NCI-H524 (cell line): ENCODE measurements around the gene TM9SF1.
"Not testable (repeated sequence)": the region's sequence is repeated elsewhere in the genome, so short reads cannot be mapped to it uniquely, and the experiment has no call there.

ENCODE experiments used
- DNase-seq, 2 experiments: peaks; one replicate each; lab custom pipeline; 2025; lab: John Stamatoyannopoulos, UW

The TM9SF1 gene

GRCh38 chr14:24226473-24226872, 31.2 kb upstream of the TM9SF1 start:
- DNase-seq: no peak

- DNase-seq: no peak
Observed at GRCh38 chr14:24224618-24225071, 29.4 kb upstream of the TM9SF1 start.

DNA sequence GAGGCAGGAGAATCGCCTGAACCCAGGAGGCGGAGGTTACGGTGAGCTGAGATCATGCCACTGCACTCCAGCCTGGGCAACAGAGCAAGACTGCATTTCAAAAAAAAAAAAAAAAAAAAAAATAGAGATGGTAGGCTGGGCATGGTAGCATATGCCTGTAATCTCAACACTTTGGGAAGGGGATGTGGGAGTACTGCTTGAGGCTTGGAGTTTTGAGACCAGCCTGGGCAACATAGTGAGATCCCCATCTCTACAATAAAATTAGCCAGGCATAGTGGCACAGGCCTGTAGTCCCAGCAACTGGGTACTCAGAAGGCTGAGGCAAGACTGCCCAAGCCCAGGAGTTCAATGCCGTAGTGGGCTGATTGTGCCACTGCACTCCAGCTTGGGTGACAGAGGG, 27.7 kb upstream of the TM9SF1 start:
- DNase-seq: not testable (repeated sequence)

- no peak for DNase-seq
Observed at GRCh38 chr14:24219521-24219920, 24.3 kb upstream of the TM9SF1 start.

DNA sequence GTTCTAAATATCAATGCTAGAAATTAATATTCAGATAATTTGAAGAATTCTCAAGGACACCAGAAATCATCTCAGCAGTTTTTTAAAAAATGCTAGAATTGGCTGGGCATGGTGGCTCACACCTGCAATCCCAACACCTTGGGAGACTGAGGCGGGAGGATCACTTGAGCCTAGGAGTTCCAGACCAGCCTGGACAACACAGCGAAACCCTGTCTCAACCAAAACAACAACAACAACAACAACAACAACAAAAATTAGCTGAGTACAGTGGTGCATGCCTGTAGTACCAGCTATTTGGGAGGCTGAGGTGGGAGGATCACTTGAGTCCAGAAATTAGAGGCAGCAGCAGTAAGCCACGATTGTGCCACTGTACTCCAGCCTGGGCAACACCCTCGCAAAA, 23.8 kb upstream of the TM9SF1 start:
- no peak for DNase-seq

GRCh38 chr14:24216876-24217275, 21.6 kb upstream of the TM9SF1 start:
- DNase-seq: not testable (repeated sequence)

DNA sequence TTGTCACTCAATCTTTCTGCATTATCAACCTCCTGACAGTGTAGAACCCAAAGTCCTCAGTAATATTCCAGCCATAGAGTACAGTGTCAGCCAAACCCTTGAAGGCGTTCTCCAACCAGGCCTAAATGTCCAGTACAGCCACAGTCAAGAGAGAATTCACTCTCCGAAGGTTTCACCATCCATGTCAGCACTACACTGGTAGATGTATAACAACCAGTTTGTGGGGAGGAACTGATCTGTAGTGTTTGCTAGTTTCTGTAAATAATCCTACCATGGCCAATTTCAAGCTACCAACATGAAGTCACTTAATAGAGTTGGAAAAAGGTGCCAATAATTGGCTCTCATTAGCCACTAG, 21.1 kb upstream of the TM9SF1 start:
- peak in 1 of 2 experiments; percentile 47 for DNase-seq

- peak; percentile 76 to 95 for DNase-seq
Observed at GRCh38 chr14:24215495-24216344, 20.5 kb upstream of the TM9SF1 start, which contains the start of gene MDP1. MDP1 (minus strand) TSS chr14:24216066; CDS start chr14:24215955, 111 bp downstream.

- DNase-seq: no peak
Observed at GRCh38 chr14:24213866-24214662, 18.8 kb upstream of the TM9SF1 start.

GRCh38 chr14:24212924-24213865, 18.0 kb upstream of the TM9SF1 start, which contains the start of gene CHMP4A:
CHMP4A (minus strand) TSS chr14:24213488; CDS start chr14:24213439, 49 bp downstream.
- peak; percentile 98 to 99 for DNase-seq

GRCh38 chr14:24211311-24211710, 16.1 kb upstream of the TM9SF1 start:
- DNase-seq: no peak

DNA sequence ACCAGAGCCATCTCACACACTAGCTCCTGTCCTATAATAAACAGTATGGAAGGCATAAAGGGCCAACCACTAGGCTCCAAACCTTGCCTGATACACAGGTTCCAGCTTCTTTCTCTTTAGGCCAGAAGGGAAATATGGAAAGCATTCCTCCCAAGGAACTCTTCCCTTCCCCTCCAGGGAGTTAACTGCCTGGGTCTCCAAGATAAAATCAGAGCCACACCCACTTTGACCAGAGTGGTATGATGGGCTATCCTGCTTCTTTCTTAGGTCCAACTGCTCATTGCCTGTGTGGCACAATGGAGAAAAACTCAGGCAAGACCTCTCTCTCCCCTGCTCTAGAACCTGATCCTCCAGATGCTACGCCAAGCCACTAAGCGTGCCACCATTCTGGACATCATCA, 12.4 kb upstream of the TM9SF1 start:
- no peak for DNase-seq

DNA sequence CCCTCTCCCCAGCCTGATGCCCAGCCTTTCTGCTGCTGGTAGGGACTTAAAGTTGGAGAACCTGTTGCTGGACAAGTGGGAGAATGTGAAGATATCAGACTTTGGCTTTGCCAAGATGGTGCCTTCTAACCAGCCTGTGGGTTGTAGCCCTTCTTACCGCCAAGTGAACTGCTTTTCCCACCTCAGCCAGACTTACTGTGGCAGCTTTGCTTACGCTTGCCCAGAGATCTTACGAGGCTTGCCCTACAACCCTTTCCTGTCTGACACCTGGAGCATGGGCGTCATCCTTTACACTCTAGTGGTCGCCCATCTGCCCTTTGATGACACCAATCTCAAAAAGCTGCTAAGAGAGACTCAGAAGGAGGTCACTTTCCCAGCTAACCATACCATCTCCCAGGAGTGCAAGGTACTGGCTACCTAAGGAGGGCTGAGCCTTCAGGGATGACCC, 11.9 kb upstream of the TM9SF1 start:
- DNase-seq: no peak

DNA sequence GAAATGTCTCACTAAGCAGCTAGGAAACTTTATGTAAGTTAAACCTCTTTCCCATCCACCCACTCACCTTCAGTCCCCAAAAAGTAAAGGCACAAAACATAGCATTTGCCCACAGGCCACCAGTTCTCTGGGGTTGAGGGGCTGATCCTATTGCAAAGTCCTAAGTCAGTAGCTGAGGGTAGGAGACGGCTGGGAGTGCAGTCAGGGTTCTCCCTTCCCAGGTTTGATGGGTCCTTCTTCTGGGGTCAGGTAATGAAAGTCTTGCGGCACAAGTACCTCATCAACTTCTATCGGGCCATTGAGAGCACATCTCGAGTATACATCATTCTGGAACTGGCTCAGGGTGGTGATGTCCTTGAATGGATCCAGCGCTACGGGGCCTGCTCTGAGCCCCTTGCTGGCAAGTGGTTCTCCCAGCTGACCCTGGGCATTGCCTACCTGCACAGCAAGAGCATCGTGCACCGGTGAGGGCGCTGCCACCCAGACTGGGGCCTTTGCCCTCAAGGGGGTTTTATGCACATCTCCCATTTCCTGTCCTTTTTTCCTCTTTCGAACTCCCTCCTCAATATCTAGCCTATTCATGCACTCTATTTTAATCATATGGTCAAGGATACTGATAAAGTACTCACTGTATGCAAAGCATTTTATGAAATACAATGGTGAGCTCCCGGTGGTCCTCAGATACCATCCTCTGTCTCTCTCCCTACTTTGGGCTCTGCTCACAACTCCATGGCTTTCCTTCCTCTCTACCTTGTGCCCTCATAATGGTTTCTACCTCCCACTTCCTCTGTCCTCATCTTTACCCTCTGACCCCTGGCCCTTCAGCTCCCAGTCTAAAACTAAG, 11.2 kb upstream of the TM9SF1 start:
- DNase-seq: no peak

DNA sequence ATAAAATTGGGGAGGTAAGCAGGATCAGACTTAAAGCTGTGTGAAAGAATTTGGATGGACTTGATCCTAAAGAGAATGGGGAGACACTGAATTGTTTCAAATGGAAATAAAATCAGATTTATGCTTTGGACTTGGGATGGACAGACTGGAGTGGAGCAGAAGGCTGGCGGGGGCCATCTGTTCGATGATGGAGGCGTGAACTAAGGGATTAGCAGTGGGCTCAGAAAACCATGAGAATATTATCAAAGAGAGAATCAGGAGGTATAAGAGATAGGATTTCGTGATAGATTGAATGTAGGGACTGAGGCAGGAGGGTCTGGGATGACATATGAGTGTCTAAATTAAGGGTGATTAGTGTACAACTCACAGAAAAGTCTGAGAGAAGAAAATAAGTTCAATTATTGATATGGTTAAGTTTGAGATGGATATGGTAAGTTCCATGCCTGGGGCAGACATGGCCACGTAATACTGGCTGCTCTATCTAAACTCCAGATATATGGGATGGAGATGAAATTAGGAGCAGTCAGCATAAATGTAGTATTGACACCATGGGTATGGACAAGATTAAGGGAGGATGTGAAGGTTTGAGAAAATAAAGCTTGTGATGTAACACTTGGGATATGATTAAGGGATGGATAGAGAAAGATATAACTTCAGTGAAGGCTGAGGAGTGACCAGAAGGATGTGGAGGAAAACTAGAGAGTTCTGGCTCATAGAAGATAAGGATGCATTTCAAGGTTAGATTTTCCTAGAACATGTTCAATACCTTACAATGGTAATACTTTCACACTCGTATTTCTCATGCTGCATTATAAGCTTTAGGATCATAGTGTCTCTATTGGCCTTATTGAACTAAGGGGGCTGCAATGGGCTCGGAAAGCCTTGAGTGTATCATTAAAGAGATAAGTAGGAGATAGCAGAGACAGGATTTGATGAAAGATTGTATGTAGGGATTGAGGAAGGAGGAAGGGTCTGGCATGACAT, 9.2 kb upstream of the TM9SF1 start:
- peak; percentile 63 to 79 for DNase-seq

DNA sequence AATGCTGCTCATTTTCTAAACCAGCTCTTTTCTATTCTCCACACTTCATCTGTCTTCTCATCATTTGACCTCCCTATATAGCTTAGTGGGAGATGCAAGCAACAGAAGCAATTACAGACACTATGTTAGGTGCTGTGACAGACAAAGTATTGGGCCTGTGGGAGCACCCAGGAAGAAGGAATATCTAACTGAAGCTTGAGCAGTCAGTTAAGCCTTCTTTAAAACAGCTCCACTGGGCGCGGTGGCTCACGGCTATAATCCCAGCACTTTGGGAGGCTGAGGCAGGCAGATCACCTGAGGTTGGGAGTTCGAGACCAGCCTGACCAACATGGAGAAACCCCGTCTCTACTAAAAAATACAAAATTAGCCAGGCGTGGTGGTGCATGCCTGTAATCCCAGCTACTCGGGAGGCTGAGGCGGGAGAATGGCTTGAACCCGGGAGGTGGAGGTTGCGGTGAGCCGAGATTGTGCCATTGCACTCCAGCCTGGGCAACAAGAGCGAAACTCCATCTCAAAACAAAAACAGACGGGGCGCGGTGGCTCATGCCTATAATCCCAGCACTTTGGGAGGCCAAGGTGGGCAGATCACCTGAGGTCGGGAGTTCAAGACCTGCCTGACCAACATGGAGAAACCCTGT, 8.1 kb upstream of the TM9SF1 start:
- DNase-seq: not testable (repeated sequence)

GRCh38 chr14:24202538-24202937, 7.3 kb upstream of the TM9SF1 start:
- DNase-seq: not testable (repeated sequence)

DNA sequence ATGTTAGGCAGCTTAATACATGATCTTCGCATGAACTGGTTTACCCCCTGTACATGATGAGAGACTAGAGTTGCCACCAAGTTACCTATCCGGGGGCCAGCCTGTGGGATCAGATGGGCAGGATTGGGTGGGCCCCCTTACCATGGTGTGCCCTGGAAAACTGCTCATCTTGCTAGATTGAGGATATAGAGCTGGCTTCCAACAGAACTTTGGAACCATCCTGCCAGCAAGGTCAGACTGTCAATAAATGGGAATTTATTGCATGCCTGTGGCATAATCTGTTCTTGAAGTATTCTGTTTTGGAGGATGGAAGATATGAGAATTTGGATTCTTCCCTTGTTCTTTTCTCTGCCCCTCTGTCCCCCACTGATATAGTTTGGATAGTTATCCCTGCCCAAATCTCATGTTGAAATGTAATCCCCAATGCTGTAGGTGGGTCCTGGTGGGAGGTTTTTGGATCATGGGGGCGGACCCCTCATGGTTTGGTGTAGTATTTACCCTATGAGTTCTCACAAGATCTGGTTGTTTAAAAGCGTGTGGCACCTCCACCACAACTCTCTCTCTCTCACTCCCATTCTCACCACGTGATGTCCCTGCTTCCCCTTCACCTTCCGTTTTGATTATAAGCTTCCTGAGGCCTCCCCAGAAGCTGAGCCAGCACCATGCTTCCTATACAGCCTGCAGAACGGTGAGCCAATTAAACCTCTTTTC, 3.7 kb upstream of the TM9SF1 start:
- DNase-seq: no peak
